Neural cell (in vitro differentiated cells): ENCODE data around the gene LARGE1. TPM values are rescaled to one million over a fixed set of nuclear protein-coding genes. Genes with fewer than 3 reads are reported as not detected.
A peak's percentile ranks its signal among the peaks of the same experiment; 100 is the strongest.

Experiments used
- H2AFZ ChIP-seq: fragments of 200-600, 300-800 bp; sonication (generic), shearing (Covaris generic); 2 replicates; pipeline ENCODE4 v1.6.0; 2014; ENCODE audit warnings: low read depth, mild to moderate bottlenecking, antibody characterized with exemption, low read length, moderate library complexity
- H3F3A ChIP-seq: fragments of 200-600 bp; shearing (Covaris generic); 2 replicates; pipeline ENCODE4 v1.6.1; 2016; ENCODE audit warnings: mild to moderate bottlenecking, moderate library complexity, mixed read lengths, antibody characterized with exemption, low read length; ENCODE audit not compliant: insufficient read depth, poor library complexity, severe bottlenecking
- H3K27ac ChIP-seq: fragments of 200-600, 300-800 bp; sonication (generic), shearing (Covaris generic); 2 replicates; pipeline ENCODE4 v1.5.1; 2014; ENCODE audit warnings: mild to moderate bottlenecking, low read length, moderate library complexity
- H3K27me3 ChIP-seq: fragments of 300-800, 200-600 bp; sonication (generic), shearing (Covaris generic); 2 replicates; pipeline ENCODE4 v1.6.0; 2014; ENCODE audit warnings: mild to moderate bottlenecking, low read depth, low read length, moderate library complexity; ENCODE audit not compliant: insufficient read depth
- H3K36me3 ChIP-seq: fragments of 300-800, 200-600 bp; sonication (generic), shearing (Covaris generic); 2 replicates; pipeline ENCODE4 v1.5.1; 2014; ENCODE audit warnings: mild to moderate bottlenecking, antibody characterized with exemption, low read length, moderate library complexity; ENCODE audit not compliant: insufficient read depth
- H3K4me2 ChIP-seq: fragments of 300-800, 200-600 bp; sonication (generic), shearing (Covaris generic); 2 replicates; pipeline ENCODE4 v1.6.0; 2014; ENCODE audit warnings: mild to moderate bottlenecking, low read length
- H3K4me3 ChIP-seq: fragments of 300-800, 200-600 bp; sonication (generic), shearing (Covaris generic); 2 replicates; pipeline ENCODE4 v1.5.1; 2014; ENCODE audit warnings: mild to moderate bottlenecking, low read length, moderate library complexity
- H3K79me2 ChIP-seq: fragments of 200-600 bp; shearing (Covaris generic); replicated peaks from 2 replicates; pipeline ENCODE4 v1.6.0; 2014; ENCODE audit warnings: mild to moderate bottlenecking, low read length, moderate library complexity; ENCODE audit not compliant: insufficient read depth
- H3K9ac ChIP-seq: fragments of 300-800, 200-600 bp; sonication (generic), shearing (Covaris generic); 2 replicates; pipeline ENCODE4 v1.6.1; 2016; ENCODE audit warnings: mild to moderate bottlenecking, low read length, mixed read lengths
- H3K9me2 ChIP-seq: fragments of 200-600 bp; shearing (Covaris generic); 2 replicates; pipeline ENCODE4 v1.6.1; 2016; ENCODE audit warnings: mild to moderate bottlenecking, low read length, mixed read lengths; ENCODE audit not compliant: insufficient read depth
- H3K9me3 ChIP-seq: fragments of 200-600, 300-800 bp; sonication (generic), shearing (Covaris generic); 2 replicates; pipeline ENCODE4 v1.6.1; 2016; ENCODE audit warnings: mild to moderate bottlenecking, mixed run types, low read length, moderate library complexity, mixed read lengths
- H4K20me1 ChIP-seq: fragments of 200-600 bp; shearing (Covaris generic); 2 replicates; pipeline ENCODE4 v1.6.1; 2016; ENCODE audit warnings: mild to moderate bottlenecking, mixed run types; ENCODE audit not compliant: insufficient read depth
- EP300 ChIP-seq: fragments of 450-650 bp; conservative IDR thresholded peaks from 2 replicates; pipeline ENCODE4 v1.6.1; 2014; ENCODE audit warnings: antibody characterized with exemption, mild to moderate bottlenecking, moderate library complexity; ENCODE audit not compliant: poor library complexity, severe bottlenecking
- EZH2 ChIP-seq: fragments of 200-600, 300-800 bp; shearing (Covaris generic), sonication (generic); IDR thresholded peaks from 2 replicates; pipeline ENCODE4 v1.6.1; 2014; ENCODE audit warnings: antibody characterized with exemption, low read length, borderline replicate concordance, mild to moderate bottlenecking; ENCODE audit not compliant: insufficient read depth, poor library complexity, severe bottlenecking
- MXI1 ChIP-seq: fragments of 450-650 bp; conservative IDR thresholded peaks from 2 replicates; pipeline ENCODE4 v1.6.1; 2014; ENCODE audit warnings: antibody characterized with exemption, mild to moderate bottlenecking; ENCODE audit not compliant: poor library complexity, severe bottlenecking
- POLR2AphosphoS5 ChIP-seq: IDR thresholded peaks from 2 replicates; pipeline ENCODE4 v1.6.1; 2012
- RAD21 ChIP-seq: fragments of 450-650 bp; conservative IDR thresholded peaks from 2 replicates; pipeline ENCODE4 v1.6.1; 2014; ENCODE audit warnings: antibody characterized with exemption, mild to moderate bottlenecking, moderate library complexity
- REST ChIP-seq: IDR thresholded peaks from 2 replicates; pipeline ENCODE4 v1.6.1; 2012; ENCODE audit warnings: borderline replicate concordance
- SMC3 ChIP-seq: fragments of 450-650 bp; conservative IDR thresholded peaks from 2 replicates; pipeline ENCODE4 v1.6.1; 2014; ENCODE audit warnings: antibody characterized with exemption, mild to moderate bottlenecking, moderate library complexity; ENCODE audit not compliant: poor library complexity
- TAF1 ChIP-seq: IDR thresholded peaks from 2 replicates; pipeline ENCODE4 v1.6.1; 2012; ENCODE audit warnings: low read depth
- polyA plus RNA-seq: library from polyadenylated mRNA; depleted of rRNA; stranded (reverse); fragments of >200 nt; gene quantifications from 2 replicates; pipeline ENCODE4 v1.2.3, GENCODE V29; 2014
- TF ChIP-seq, protein P1 (sequence below): fragments of 450-650 bp; IDR thresholded peaks from 2 replicates; pipeline ENCODE4 v1.5.1; 2014; ENCODE audit warnings: antibody characterized with exemption, mild to moderate bottlenecking, moderate library complexity; ENCODE audit not compliant: poor library complexity, severe bottlenecking

LARGE1 gene
- polyA plus RNA-seq, 1 donor from 2014 or later = 27.5 TPM

DNA sequence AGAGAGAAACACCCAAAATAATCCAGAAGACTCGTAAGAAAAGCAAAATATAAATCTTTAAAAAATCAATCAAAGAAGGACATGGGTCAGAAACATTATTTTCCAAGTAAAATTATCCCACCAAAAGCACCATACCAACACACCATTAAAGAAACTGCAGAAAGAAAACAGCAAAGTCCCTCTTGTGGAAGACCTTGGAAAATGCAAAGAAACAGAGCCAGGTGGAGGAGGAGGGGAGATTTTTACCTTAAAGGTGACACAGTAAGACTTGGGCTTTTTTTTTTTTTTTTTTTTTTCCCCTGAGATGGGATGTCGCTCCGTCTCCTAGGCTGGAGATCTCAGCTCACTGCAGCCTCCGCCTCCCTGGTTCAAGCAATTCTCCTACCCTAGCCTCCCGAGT, 123.8 kb downstream of the LARGE1 start:
- Histone ChIP-seq H3K79me2 (no peaks in the 10 kb centered on the region), H3K36me3 (no peaks in the 10 kb centered on the region), H3F3A (no peaks in the 10 kb centered on the region), H3K4me2 (no peak overlapping the region), H3K4me3 (no peak overlapping the region), H4K20me1 (no peaks in the 10 kb centered on the region), H3K27me3 (no peaks in the 10 kb centered on the region), H3K27ac (no peak overlapping the region), H3K9me3 (no peaks in the 10 kb centered on the region), H3K9me2 (no peaks in the 10 kb centered on the region), H2AFZ (no peak overlapping the region), H3K9ac (no peak overlapping the region)
- TF ChIP-seq, protein P1, sequence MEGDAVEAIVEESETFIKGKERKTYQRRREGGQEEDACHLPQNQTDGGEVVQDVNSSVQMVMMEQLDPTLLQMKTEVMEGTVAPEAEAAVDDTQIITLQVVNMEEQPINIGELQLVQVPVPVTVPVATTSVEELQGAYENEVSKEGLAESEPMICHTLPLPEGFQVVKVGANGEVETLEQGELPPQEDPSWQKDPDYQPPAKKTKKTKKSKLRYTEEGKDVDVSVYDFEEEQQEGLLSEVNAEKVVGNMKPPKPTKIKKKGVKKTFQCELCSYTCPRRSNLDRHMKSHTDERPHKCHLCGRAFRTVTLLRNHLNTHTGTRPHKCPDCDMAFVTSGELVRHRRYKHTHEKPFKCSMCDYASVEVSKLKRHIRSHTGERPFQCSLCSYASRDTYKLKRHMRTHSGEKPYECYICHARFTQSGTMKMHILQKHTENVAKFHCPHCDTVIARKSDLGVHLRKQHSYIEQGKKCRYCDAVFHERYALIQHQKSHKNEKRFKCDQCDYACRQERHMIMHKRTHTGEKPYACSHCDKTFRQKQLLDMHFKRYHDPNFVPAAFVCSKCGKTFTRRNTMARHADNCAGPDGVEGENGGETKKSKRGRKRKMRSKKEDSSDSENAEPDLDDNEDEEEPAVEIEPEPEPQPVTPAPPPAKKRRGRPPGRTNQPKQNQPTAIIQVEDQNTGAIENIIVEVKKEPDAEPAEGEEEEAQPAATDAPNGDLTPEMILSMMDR = peak; percentile 28
- TF ChIP-seq MXI1 = no peak

- H3K36me3 ChIP-seq = no peaks in the 10 kb centered on the region
- H3K4me3 ChIP-seq = no peak overlapping the region
- H3K27ac ChIP-seq = no peak overlapping the region
- H3K27me3 ChIP-seq = no peaks in the 10 kb centered on the region
- H3K9me3 ChIP-seq = peaks cover 8% of the 10 kb centered on the region
- H3F3A ChIP-seq = no peaks in the 10 kb centered on the region
- H4K20me1 ChIP-seq = no peaks in the 10 kb centered on the region
- H3K9me2 ChIP-seq = no peaks in the 10 kb centered on the region
- no peak overlapping the region for H3K9ac ChIP-seq
- H3K4me2 ChIP-seq = no peak overlapping the region
- H2AFZ ChIP-seq = no peak overlapping the region
- H3K79me2 ChIP-seq = no peaks in the 10 kb centered on the region
- no peak for TF ChIP-seq EZH2
- TF ChIP-seq MXI1 = no peak
- TF ChIP-seq RAD21 = no peak
- TF ChIP-seq, protein P1 = no peak
- no peak for TF ChIP-seq SMC3
- TF ChIP-seq POLR2AphosphoS5 = no peak
- TF ChIP-seq TAF1 = no peak
- TF ChIP-seq REST = no peak
- no peak for TF ChIP-seq EP300
These were observed 126.8 kb downstream of the LARGE1 start for GRCh38 chr22:33793475-33793874.
